HL-60/S4 (cell line): Measurements from ENCODE around the gene TTC38.

ENCODE experiments used
- in situ Hi-C: fragments of 300-500 bp; cut with MboI; formaldehyde crosslinking; loops from 2 replicates; pipeline ENCODE4 v1.14.3; 2022; ENCODE audit warnings: low sequenced_read_pairs

The TTC38 gene

DNA sequence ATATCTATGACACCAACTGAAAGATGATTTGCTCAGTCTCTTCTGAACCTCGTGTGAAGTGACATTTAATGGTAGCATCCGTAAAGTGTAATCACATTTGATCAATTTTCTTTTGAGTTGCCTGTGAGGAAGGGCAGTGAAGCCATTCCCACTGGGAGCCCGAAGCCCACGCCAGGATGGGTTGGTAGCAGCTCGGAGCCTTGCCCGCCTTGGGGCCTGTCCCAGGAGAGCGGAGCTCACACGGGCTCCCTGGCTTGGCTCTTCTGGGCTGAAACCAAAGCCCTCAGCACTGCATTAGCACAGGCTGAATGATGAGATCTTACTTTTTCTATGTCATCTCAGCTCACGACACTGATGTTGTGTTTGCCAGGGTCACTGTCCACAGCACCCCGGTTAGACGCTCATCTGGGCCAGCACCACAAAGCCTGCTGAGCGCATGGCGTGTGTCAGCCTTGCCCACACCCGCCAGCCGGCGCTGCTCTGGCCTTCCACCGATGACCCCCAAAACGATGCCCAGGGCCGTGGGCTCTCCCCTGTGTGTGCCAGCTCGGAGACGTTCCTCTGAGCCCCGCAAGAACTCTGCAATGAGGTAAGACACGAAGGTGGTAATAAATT lies 58.4 kb downstream of the TTC38 start:
- in situ Hi-C loops, result no loop called here

DNA sequence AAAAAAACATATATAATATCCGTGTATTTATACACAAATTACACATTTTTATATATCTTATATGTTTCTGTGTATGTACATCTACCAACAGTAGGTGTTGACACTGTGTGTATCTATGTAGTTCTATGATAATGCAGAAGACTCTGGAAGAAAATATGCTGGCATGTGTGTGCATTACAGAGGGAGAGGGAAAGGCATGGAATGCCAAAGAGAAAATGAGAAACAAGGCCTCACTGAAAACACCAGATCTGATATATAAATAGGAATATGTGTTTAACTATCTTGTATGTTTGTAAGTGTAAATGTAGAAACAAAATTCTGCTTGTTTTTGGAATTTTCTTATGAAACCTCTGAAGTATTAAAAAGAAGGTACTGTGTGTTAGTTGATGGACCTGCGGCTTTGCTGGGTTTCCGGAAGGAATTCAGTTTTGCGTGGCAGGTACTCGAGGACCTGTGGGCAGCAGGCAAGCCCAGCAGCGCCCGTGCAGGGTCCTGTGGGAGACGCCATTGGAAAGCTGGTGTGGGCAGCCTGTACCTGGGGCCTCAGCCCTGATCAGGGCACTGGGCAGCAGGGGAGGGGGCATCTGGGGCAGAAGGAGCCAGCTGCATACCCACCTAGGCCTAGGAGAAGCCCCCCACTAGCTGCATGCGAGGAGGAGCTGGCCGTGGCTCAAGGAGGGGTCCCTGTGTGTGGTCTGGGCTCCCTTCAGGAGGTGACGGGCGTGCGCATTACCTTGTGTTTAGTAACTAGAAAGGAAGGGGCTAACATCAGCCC lies 60.1 kb downstream of the TTC38 start:
- in situ Hi-C loops, result no loop called here

GRCh38 chr22:46328797-46329196 lies 61.0 kb downstream of the TTC38 start:
- in situ Hi-C loops, result no loop called here

GRCh38 chr22:46329616-46330015 lies 61.8 kb downstream of the TTC38 start:
- in situ Hi-C loops, result no loop called here

- in situ Hi-C loops, result no loop called here
Measured at GRCh38 chr22:46330426-46330825, 62.6 kb downstream of the TTC38 start.

DNA sequence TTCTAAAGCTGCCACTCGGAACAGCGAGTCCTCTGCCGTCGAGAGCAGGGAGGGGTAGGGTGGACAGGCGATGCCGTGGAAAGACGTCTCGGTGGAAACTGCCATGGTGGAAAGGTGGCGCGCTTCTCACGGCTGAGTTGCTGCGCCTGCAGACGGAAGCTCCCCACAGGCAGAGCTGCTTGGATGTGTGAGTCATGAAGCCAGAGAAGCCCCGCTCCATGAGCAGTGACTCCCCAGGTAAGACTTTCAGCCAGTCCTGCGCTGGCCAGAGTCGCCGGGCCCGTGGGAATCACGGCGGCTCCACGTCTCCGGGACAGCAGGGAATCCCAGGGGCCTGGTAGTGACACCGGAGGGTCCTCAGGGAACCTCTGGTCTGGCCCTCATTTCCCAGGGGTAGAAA lies 63.7 kb downstream of the TTC38 start:
- in situ Hi-C loops, result no loop called here

DNA sequence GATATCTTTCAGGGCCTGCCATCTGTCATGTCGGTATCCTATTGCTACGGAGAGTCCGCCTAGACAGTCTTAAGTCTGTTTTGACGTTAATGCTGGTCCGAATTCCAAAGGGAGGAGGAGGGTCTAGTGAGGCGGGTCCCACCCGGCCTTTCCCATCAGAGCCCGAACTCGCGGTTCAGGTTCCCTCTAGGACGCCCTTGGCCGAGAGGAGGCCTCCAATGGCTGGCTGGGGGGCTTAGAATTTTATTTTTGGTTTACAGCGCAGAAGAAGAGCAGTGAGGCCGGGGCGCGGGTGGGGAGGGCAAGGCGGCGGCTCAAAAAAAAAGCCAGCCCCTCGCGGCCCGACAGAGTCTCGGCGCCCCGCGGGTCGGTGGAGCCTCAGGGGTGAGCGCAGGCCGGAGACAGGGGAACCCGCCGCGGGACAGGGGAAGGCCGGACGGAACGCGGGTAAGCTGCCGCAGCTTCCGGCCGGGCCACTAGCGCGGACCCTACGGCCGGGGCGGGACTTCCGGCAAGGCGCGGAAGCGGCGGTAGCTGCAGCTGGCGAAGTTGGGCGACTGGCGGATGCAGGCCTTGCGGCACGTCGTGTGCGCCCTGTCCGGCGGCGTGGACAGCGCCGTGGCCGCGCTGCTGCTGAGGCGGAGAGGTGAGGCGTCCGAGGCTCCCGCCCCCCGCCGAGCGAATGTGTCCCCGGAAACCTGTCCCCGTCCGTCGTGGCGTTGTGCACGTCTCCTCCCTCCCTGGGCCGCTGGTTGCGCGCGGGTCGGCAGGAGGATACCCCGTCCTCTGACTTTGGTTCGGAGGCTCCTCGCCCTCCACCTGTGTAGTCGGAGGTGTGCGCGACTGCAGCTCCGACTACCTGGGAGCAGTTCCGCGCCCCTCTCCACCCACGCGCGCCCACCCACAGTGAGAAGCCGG lies 67.7 kb downstream of the TTC38 start, which contains the start of gene TRMU:
TSS of gene TRMU (plus strand) at position 514 of the 918 bp plus-strand sequence. CDS start at position 565, 51 bp downstream.
- in situ Hi-C loops, result no loop called here

- in situ Hi-C loops, result no loop called here
Measured at GRCh38 chr22:46336119-46337078, 68.6 kb downstream of the TTC38 start.

GRCh38 chr22:46337870-46338269 lies 70.1 kb downstream of the TTC38 start:
- in situ Hi-C loops, result no loop called here

- in situ Hi-C loops, result no loop called here
Measured at GRCh38 chr22:46338636-46339035, 70.8 kb downstream of the TTC38 start.

- in situ Hi-C loops, result no loop called here
Measured at GRCh38 chr22:46339956-46340355, 72.1 kb downstream of the TTC38 start.

- in situ Hi-C loops, result no loop called here
Measured at GRCh38 chr22:46340676-46341075, 72.9 kb downstream of the TTC38 start.
